ENCODE measurements around the gene IL37. TPM values are rescaled to one million over a fixed set of nuclear protein-coding genes. Genes with fewer than 3 reads are reported as not detected.

IL37 gene
- polyA plus RNA-seq, 1 donor from 2014 or later, result not detected

DNA sequence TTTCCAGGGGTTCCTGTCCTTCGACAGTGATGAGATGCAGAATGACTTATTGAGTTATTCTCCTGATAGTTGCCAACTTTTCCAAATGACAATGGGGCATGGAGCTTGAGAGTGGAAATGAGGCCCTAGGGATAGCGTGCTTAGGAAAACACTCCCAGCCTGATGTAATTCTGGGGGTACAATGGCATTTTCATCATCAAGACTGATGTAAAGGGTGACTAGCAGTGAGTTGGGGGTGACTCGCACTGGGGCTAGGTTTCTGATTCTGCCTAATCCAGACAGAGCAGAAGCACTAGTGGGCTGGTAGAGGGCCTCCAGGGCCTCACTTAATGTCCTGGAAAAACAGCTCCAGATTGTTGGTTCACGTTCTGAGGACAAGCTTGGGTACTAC lies 34.0 kb upstream of the IL37 start:
- TF ChIP-seq CTCF (IDR thresholded peaks at IDR 0.05; ENCODE audit: poor library complexity, severe bottlenecking) (no peak), EP300 (conservative IDR thresholded peaks at IDR 0.05; ENCODE audit: poor library complexity, severe bottlenecking) (no peak), EZH2 (IDR thresholded peaks at IDR 0.05; ENCODE audit: borderline replicate concordance, insufficient read depth, low read length, poor library complexity, severe bottlenecking) (no peak), TAF1 (IDR thresholded peaks at IDR 0.05; ENCODE audit: low read depth) (no peak), POLR2AphosphoS5 (IDR thresholded peaks at IDR 0.05) (no peak)
- no peaks in the 10 kb centered on the region for H3K9me3 ChIP-seq (ENCODE audit: low read length)
- no peak overlapping the region for H3K4me2 ChIP-seq (ENCODE audit: low read length)
- no peaks in the 10 kb centered on the region for H4K20me1 ChIP-seq (ENCODE audit: insufficient read depth)
- H3K27me3 ChIP-seq (ENCODE audit: insufficient read depth, low read depth, low read length), result no peaks in the 10 kb centered on the region
- no peaks in the 10 kb centered on the region for H3K79me2 ChIP-seq (replicated peaks; ENCODE audit: insufficient read depth, low read length)
- H3F3A ChIP-seq (ENCODE audit: insufficient read depth, low read length, poor library complexity, severe bottlenecking), result no peaks in the 10 kb centered on the region
- H3K4me3 ChIP-seq (ENCODE audit: low read length), result no peak overlapping the region
- no peaks in the 10 kb centered on the region for H3K36me3 ChIP-seq (ENCODE audit: insufficient read depth, low read length)
- H2AFZ ChIP-seq (ENCODE audit: low read depth, low read length), result no peak overlapping the region
- no peak overlapping the region for H3K27ac ChIP-seq (ENCODE audit: low read length)
- no peak overlapping the region for H3K9ac ChIP-seq (ENCODE audit: low read length)
- no peaks in the 10 kb centered on the region for H3K9me2 ChIP-seq (ENCODE audit: insufficient read depth, low read length)

- no peak overlapping the region for H3K9ac ChIP-seq (ENCODE audit: low read length)
- H3K4me3 ChIP-seq (ENCODE audit: low read length), result no peak overlapping the region
- no peaks in the 10 kb centered on the region for H3K27me3 ChIP-seq (ENCODE audit: insufficient read depth, low read depth, low read length)
- no peaks in the 10 kb centered on the region for H3F3A ChIP-seq (ENCODE audit: insufficient read depth, low read length, poor library complexity, severe bottlenecking)
- no peaks in the 10 kb centered on the region for H3K79me2 ChIP-seq (replicated peaks; ENCODE audit: insufficient read depth, low read length)
- H3K27ac ChIP-seq (ENCODE audit: low read length), result no peak overlapping the region
- H3K9me3 ChIP-seq (ENCODE audit: low read length), result no peaks in the 10 kb centered on the region
- no peaks in the 10 kb centered on the region for H3K9me2 ChIP-seq (ENCODE audit: insufficient read depth, low read length)
- H3K36me3 ChIP-seq (ENCODE audit: insufficient read depth, low read length), result no peaks in the 10 kb centered on the region
- H2AFZ ChIP-seq (ENCODE audit: low read depth, low read length), result no peak overlapping the region
- TF ChIP-seq, protein P1, sequence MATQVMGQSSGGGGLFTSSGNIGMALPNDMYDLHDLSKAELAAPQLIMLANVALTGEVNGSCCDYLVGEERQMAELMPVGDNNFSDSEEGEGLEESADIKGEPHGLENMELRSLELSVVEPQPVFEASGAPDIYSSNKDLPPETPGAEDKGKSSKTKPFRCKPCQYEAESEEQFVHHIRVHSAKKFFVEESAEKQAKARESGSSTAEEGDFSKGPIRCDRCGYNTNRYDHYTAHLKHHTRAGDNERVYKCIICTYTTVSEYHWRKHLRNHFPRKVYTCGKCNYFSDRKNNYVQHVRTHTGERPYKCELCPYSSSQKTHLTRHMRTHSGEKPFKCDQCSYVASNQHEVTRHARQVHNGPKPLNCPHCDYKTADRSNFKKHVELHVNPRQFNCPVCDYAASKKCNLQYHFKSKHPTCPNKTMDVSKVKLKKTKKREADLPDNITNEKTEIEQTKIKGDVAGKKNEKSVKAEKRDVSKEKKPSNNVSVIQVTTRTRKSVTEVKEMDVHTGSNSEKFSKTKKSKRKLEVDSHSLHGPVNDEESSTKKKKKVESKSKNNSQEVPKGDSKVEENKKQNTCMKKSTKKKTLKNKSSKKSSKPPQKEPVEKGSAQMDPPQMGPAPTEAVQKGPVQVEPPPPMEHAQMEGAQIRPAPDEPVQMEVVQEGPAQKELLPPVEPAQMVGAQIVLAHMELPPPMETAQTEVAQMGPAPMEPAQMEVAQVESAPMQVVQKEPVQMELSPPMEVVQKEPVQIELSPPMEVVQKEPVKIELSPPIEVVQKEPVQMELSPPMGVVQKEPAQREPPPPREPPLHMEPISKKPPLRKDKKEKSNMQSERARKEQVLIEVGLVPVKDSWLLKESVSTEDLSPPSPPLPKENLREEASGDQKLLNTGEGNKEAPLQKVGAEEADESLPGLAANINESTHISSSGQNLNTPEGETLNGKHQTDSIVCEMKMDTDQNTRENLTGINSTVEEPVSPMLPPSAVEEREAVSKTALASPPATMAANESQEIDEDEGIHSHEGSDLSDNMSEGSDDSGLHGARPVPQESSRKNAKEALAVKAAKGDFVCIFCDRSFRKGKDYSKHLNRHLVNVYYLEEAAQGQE (IDR thresholded peaks at IDR 0.05; ENCODE audit: borderline replicate concordance), result no peak
- TF ChIP-seq RAD21 (conservative IDR thresholded peaks at IDR 0.05) (no peak), MXI1 (conservative IDR thresholded peaks at IDR 0.05; ENCODE audit: poor library complexity, severe bottlenecking) (no peak), EP300 (conservative IDR thresholded peaks at IDR 0.05; ENCODE audit: poor library complexity, severe bottlenecking) (no peak), EZH2 (IDR thresholded peaks at IDR 0.05; ENCODE audit: borderline replicate concordance, insufficient read depth, low read length, poor library complexity, severe bottlenecking) (no peak), POLR2AphosphoS5 (IDR thresholded peaks at IDR 0.05) (no peak), CTCF (IDR thresholded peaks at IDR 0.05; ENCODE audit: poor library complexity, severe bottlenecking) (no peak)
- no peaks in the 10 kb centered on the region for H4K20me1 ChIP-seq (ENCODE audit: insufficient read depth)
- H3K4me2 ChIP-seq (ENCODE audit: low read length), result no peak overlapping the region
Measured at GRCh38 chr2:112877423-112877822, 33.5 kb upstream of the IL37 start.

Data from neural cell (in vitro differentiated cells).